HG03066 (cell line): ENCODE data around the gene OMP.

Experiments used
- ATAC-seq: cut with Tn5 transposase; IDR thresholded peaks from one replicate; pipeline ENCODE4 v1.9.1; 2021; ENCODE audit warnings: low read depth; ENCODE audit not compliant: unreplicated experiment

The OMP gene

GRCh38 chr11:77119531-77119936 lies 16.9 kb downstream of the OMP start:
- ATAC-seq, result no peak

GRCh38 chr11:77120571-77120970 lies 17.9 kb downstream of the OMP start:
- no peak for ATAC-seq

GRCh38 chr11:77121096-77121640 lies 18.5 kb downstream of the OMP start:
- no peak for ATAC-seq

- no peak for ATAC-seq
Measured at GRCh38 chr11:77121876-77122575, 19.4 kb downstream of the OMP start.

- no peak for ATAC-seq
Measured at GRCh38 chr11:77122576-77123212, 20.1 kb downstream of the OMP start.

GRCh38 chr11:77123591-77123990 lies 21.0 kb downstream of the OMP start:
- ATAC-seq, result no peak

- no peak for ATAC-seq
Measured at GRCh38 chr11:77124041-77124440, 21.4 kb downstream of the OMP start.

GRCh38 chr11:77124488-77124887 lies 21.8 kb downstream of the OMP start:
- ATAC-seq, result no peak

GRCh38 chr11:77125191-77125590 lies 22.6 kb downstream of the OMP start:
- no peak for ATAC-seq

- no peak for ATAC-seq
Measured at GRCh38 chr11:77125695-77126094, 23.1 kb downstream of the OMP start.

- no peak for ATAC-seq
Measured at GRCh38 chr11:77126156-77126775, 23.6 kb downstream of the OMP start.

GRCh38 chr11:77126861-77127234 lies 24.2 kb downstream of the OMP start:
- ATAC-seq, result no peak

GRCh38 chr11:77127235-77127911 lies 24.7 kb downstream of the OMP start:
- no peak for ATAC-seq

GRCh38 chr11:77127920-77128691 lies 25.5 kb downstream of the OMP start, which contains the start of gene MYO7A:
MYO7A (plus strand) TSS chr11:77128246; CDS start chr11:77130635, 2,389 bp downstream.
- no peak for ATAC-seq

- no peak for ATAC-seq
Measured at GRCh38 chr11:77129069-77129841, 26.6 kb downstream of the OMP start.

- no peak for ATAC-seq
Measured at GRCh38 chr11:77129842-77130756, 27.5 kb downstream of the OMP start.

- ATAC-seq, result no peak
Measured at GRCh38 chr11:77130763-77131513, 28.3 kb downstream of the OMP start.

GRCh38 chr11:77131560-77131959 lies 28.9 kb downstream of the OMP start:
- no peak for ATAC-seq
